BLaER1 (cell line): ENCODE results near the gene SMG6.
A peak's percentile ranks its signal among the peaks of the same experiment; 100 is the strongest.
"Not testable (repeated sequence)": the region's sequence is repeated elsewhere in the genome, so short reads cannot be mapped to it uniquely, and the experiment has no call there.

Source experiments
- H3K27ac ChIP-seq: shearing (Covaris generic); formaldehyde crosslinking; 2 replicates; pipeline ENCODE4 v1.8.1; 2022
- H3K27me3 ChIP-seq: shearing (Covaris generic); formaldehyde crosslinking; 2 replicates; pipeline ENCODE4 v1.8.1; 2022
- H3K36me3 ChIP-seq: shearing (Covaris generic); formaldehyde crosslinking; 2 replicates; pipeline ENCODE4 v1.8.1; 2022
- H3K4me1 ChIP-seq: shearing (Covaris generic); formaldehyde crosslinking; 2 replicates; pipeline ENCODE4 v1.8.1; 2022
- H3K4me2 ChIP-seq: shearing (Covaris generic); formaldehyde crosslinking; 2 replicates; pipeline ENCODE4 v1.8.1; 2022
- H3K4me3 ChIP-seq: shearing (Covaris generic); formaldehyde crosslinking; 2 replicates; pipeline ENCODE4 v1.8.1; 2022
- H3K9ac ChIP-seq: shearing (Covaris generic); formaldehyde crosslinking; 2 replicates; pipeline ENCODE4 v1.8.1; 2022
- H3K9me3 ChIP-seq: shearing (Covaris generic); formaldehyde crosslinking; 2 replicates; pipeline ENCODE4 v1.8.1; 2022
- H4K20me1 ChIP-seq: shearing (Covaris generic); formaldehyde crosslinking; 2 replicates; pipeline ENCODE4 v1.8.1; 2022
- Cebpa-rat ChIP-seq: shearing (Covaris generic); IDR thresholded peaks from 2 replicates; pipeline ENCODE4 v1.8.1; 2022

SMG6 gene

GRCh38 chr17:2210726-2211125 lies 92.9 kb downstream of the SMG6 start:
- no peak overlapping the region for H3K4me2 ChIP-seq
- H3K4me3 ChIP-seq, result no peak overlapping the region
- H3K36me3 ChIP-seq, result peaks cover 56% of the 10 kb centered on the region
- no peak for TF ChIP-seq Cebpa-rat
- H3K9me3 ChIP-seq, result no peaks in the 10 kb centered on the region
- H3K27ac ChIP-seq, result no peak overlapping the region
- H3K27me3 ChIP-seq, result no peaks in the 10 kb centered on the region
- H3K9ac ChIP-seq, result no peak overlapping the region
- peaks cover 9% of the 10 kb centered on the region; the same call in 1 of the 2 replicates for H4K20me1 ChIP-seq
- H3K4me1 ChIP-seq, result peaks cover 58% of the 10 kb centered on the region

- H3K9ac ChIP-seq, result 0 out of 2 replicates have a peak overlapping the region, but pooled peaks have one; percentile 28
- no peaks in the 10 kb centered on the region for H3K9me3 ChIP-seq
- H3K27me3 ChIP-seq, result no peaks in the 10 kb centered on the region
- H3K27ac ChIP-seq, result peak overlapping the region; percentile 10; the same call in 1 of the 2 replicates
- H3K36me3 ChIP-seq, result peaks cover 69% of the 10 kb centered on the region
- H3K4me1 ChIP-seq, result peaks cover 32% of the 10 kb centered on the region
- TF ChIP-seq Cebpa-rat, result no peak
- peaks cover 9% of the 10 kb centered on the region; the same call in 1 of the 2 replicates for H4K20me1 ChIP-seq
- peak overlapping the region; percentile 39 for H3K4me2 ChIP-seq
- no peak overlapping the region for H3K4me3 ChIP-seq
Observed at GRCh38 chr17:2207815-2208515, 95.6 kb downstream of the SMG6 start.

- Histone ChIP-seq H3K4me2 (no peak overlapping the region), H3K9ac (no peak overlapping the region), H3K9me3 (no peaks in the 10 kb centered on the region), H3K4me1 (peaks cover 22% of the 10 kb centered on the region), H3K4me3 (no peak overlapping the region), H3K36me3 (peaks cover 65% of the 10 kb centered on the region), H4K20me1 (peaks cover 9% of the 10 kb centered on the region; the same call in 1 of the 2 replicates), H3K27me3 (no peaks in the 10 kb centered on the region), H3K27ac (no peak overlapping the region)
- TF ChIP-seq Cebpa-rat, result no peak
Observed at GRCh38 chr17:2204393-2204792, 99.2 kb downstream of the SMG6 start.

- no peak for TF ChIP-seq Cebpa-rat
- Histone ChIP-seq H3K4me2 (no peak overlapping the region), H3K9me3 (no peaks in the 10 kb centered on the region), H3K9ac (no peak overlapping the region), H4K20me1 (peaks cover 9% of the 10 kb centered on the region; the same call in 1 of the 2 replicates), H3K27ac (no peak overlapping the region), H3K4me3 (no peak overlapping the region), H3K4me1 (peaks cover 22% of the 10 kb centered on the region), H3K27me3 (no peaks in the 10 kb centered on the region), H3K36me3 (peaks cover 60% of the 10 kb centered on the region)
Observed at GRCh38 chr17:2203818-2204217, 99.8 kb downstream of the SMG6 start.

GRCh38 chr17:2202996-2203575 lies 100.5 kb downstream of the SMG6 start:
- H3K4me3 ChIP-seq, result no peak overlapping the region
- H3K4me2 ChIP-seq, result no peak overlapping the region
- TF ChIP-seq Cebpa-rat, result no peak
- no peaks in the 10 kb centered on the region for H3K27me3 ChIP-seq
- no peaks in the 10 kb centered on the region for H3K9me3 ChIP-seq
- peaks cover 54% of the 10 kb centered on the region for H3K36me3 ChIP-seq
- no peak overlapping the region for H3K9ac ChIP-seq
- peaks cover 5% of the 10 kb centered on the region; the same call in 1 of the 2 replicates for H4K20me1 ChIP-seq
- peaks cover 18% of the 10 kb centered on the region for H3K4me1 ChIP-seq
- H3K27ac ChIP-seq, result no peak overlapping the region

- Histone ChIP-seq H3K9ac (no peak overlapping the region), H3K4me1 (peaks cover 11% of the 10 kb centered on the region), H3K27ac (no peak overlapping the region), H3K4me2 (no peak overlapping the region), H4K20me1 (no peaks in the 10 kb centered on the region), H3K4me3 (no peak overlapping the region), H3K9me3 (no peaks in the 10 kb centered on the region), H3K27me3 (no peaks in the 10 kb centered on the region), H3K36me3 (peaks cover 51% of the 10 kb centered on the region)
- TF ChIP-seq Cebpa-rat, result no peak
Observed at GRCh38 chr17:2202302-2202995, 101.1 kb downstream of the SMG6 start.

GRCh38 chr17:2199386-2199785 lies 104.2 kb downstream of the SMG6 start:
- peaks cover 55% of the 10 kb centered on the region for H3K36me3 ChIP-seq
- H3K4me1 ChIP-seq, result peaks cover 12% of the 10 kb centered on the region; the same call in 1 of the 2 replicates
- H3K9me3 ChIP-seq, H4K20me1 ChIP-seq, H3K9ac ChIP-seq, H3K4me2 ChIP-seq, H3K27me3 ChIP-seq, H3K4me3 ChIP-seq, H3K27ac ChIP-seq: not testable (repeated sequence)

GRCh38 chr17:2198927-2199326 lies 104.7 kb downstream of the SMG6 start:
- Histone ChIP-seq H3K27me3 (no peaks in the 10 kb centered on the region), H3K36me3 (peaks cover 55% of the 10 kb centered on the region), H3K4me3 (no peak overlapping the region), H3K27ac (no peak overlapping the region), H4K20me1 (no peaks in the 10 kb centered on the region), H3K9me3 (no peaks in the 10 kb centered on the region), H3K9ac (no peak overlapping the region), H3K4me1 (peaks cover 14% of the 10 kb centered on the region), H3K4me2 (no peak overlapping the region)
- TF ChIP-seq Cebpa-rat, result no peak

- no peaks in the 10 kb centered on the region for H3K27me3 ChIP-seq
- no peak for TF ChIP-seq Cebpa-rat
Observed at GRCh38 chr17:2197271-2197670, 106.3 kb downstream of the SMG6 start.

GRCh38 chr17:2195729-2196128 lies 107.9 kb downstream of the SMG6 start:
- no peak overlapping the region for H3K27ac ChIP-seq
- no peaks in the 10 kb centered on the region for H3K27me3 ChIP-seq
- no peak overlapping the region for H3K9ac ChIP-seq
- H4K20me1 ChIP-seq, result no peaks in the 10 kb centered on the region
- H3K4me1 ChIP-seq, result peaks cover 42% of the 10 kb centered on the region
- peaks cover 39% of the 10 kb centered on the region for H3K36me3 ChIP-seq
- no peak overlapping the region for H3K4me3 ChIP-seq
- TF ChIP-seq Cebpa-rat, result no peak
- H3K4me2 ChIP-seq, result no peak overlapping the region
- H3K9me3 ChIP-seq, result no peaks in the 10 kb centered on the region

More at GRCh38 chr17:2197271-2197670, 106.3 kb downstream of the SMG6 start:
- Histone ChIP-seq H3K9ac (no peak overlapping the region), H3K4me1 (peaks cover 28% of the 10 kb centered on the region), H3K4me2 (no peak overlapping the region), H3K27ac (no peak overlapping the region), H4K20me1 (no peaks in the 10 kb centered on the region), H3K9me3 (no peaks in the 10 kb centered on the region), H3K4me3 (no peak overlapping the region), H3K36me3 (peaks cover 44% of the 10 kb centered on the region)
